Hepatocyte (in vitro differentiated cells): ENCODE measurements around the gene LEMD2. TPM values are rescaled to one million over a fixed set of nuclear protein-coding genes. Genes with fewer than 3 reads are reported as not detected.

ENCODE experiments used
- DNase-seq: peaks from one replicate; pipeline ENCODE4 v3.0.0-alpha.2; 2016; ENCODE audit warnings: low spot score
- H2AFZ ChIP-seq: fragments of 200-600 bp; sonication (generic); 2 replicates; pipeline ENCODE4 v1.6.0; 2016; ENCODE audit warnings: antibody characterized with exemption, mild to moderate bottlenecking
- H3K27ac ChIP-seq: fragments of 200-600 bp; sonication (generic); 2 replicates; pipeline ENCODE4 v1.5.1; 2016; ENCODE audit warnings: mild to moderate bottlenecking
- H3K27me3 ChIP-seq: fragments of 200-600 bp; sonication (generic); 2 replicates; pipeline ENCODE4 v1.6.1; 2016
- H3K36me3 ChIP-seq: fragments of 200-600 bp; sonication (generic); replicated peaks from 2 replicates; pipeline ENCODE4 v1.5.1; 2016; ENCODE audit warnings: low read depth; ENCODE audit not compliant: insufficient read depth
- H3K4me1 ChIP-seq: fragments of 200-600 bp; sonication (generic); 2 replicates; pipeline ENCODE4 v1.5.1; 2016; ENCODE audit warnings: mild to moderate bottlenecking, moderate library complexity; ENCODE audit not compliant: insufficient read depth
- H3K4me2 ChIP-seq: fragments of 200-600 bp; sonication (generic); 2 replicates; pipeline ENCODE4 v1.6.0; 2016
- H3K4me3 ChIP-seq: fragments of 200-600 bp; sonication (generic); 2 replicates; pipeline ENCODE4 v1.5.1; 2016; ENCODE audit warnings: mild to moderate bottlenecking
- H3K79me2 ChIP-seq: fragments of 200-600 bp; sonication (generic); 2 replicates; pipeline ENCODE4 v1.6.0; 2017; ENCODE audit warnings: mild to moderate bottlenecking
- H3K9me2 ChIP-seq: fragments of 200-600 bp; sonication (generic); replicated peaks from 2 replicates; pipeline ENCODE4 v1.6.0; 2017; ENCODE audit warnings: mild to moderate bottlenecking; ENCODE audit not compliant: insufficient read depth
- H3K9me3 ChIP-seq: fragments of 200-600 bp; sonication (generic); 2 replicates; pipeline ENCODE4 v1.5.1; 2016; ENCODE audit warnings: low read depth, mild to moderate bottlenecking
- H4K20me1 ChIP-seq: fragments of 200-600 bp; sonication (generic); 2 replicates; pipeline ENCODE4 v1.6.0; 2016; ENCODE audit warnings: mild to moderate bottlenecking; ENCODE audit not compliant: insufficient read depth, poor library complexity, severe bottlenecking
- EZH2 ChIP-seq: fragments of 200-600 bp; sonication (generic); IDR thresholded peaks from 2 replicates; pipeline ENCODE4 v1.6.1; 2016; ENCODE audit warnings: antibody characterized with exemption, mild to moderate bottlenecking, borderline replicate concordance
- EZH2phosphoT487 ChIP-seq: fragments of 200-600 bp; sonication (generic); IDR thresholded peaks from one replicate; pipeline ENCODE4 v1.6.1; 2018; ENCODE audit warnings: antibody characterized with exemption, mild to moderate bottlenecking, low read depth, moderate library complexity; ENCODE audit not compliant: unreplicated experiment, severe bottlenecking
- WGBS: methylation state at CpG from one replicate; pipeline ENCODE4 v1.1.6; 2016; ENCODE audit warnings: low lambda C conversion rate; ENCODE audit errors: missing lambda C conversion rate; 5-methylcytosine and 5-hydroxymethylcytosine counted together
- polyA plus RNA-seq: library from polyadenylated mRNA; unstranded; fragments of >200 nt; fragmentation: Nextera tagmentation; extraction: Ambion mirVana; gene quantifications from 2 replicates; pipeline ENCODE4 v1.2.1, GENCODE V29; 2016
- total RNA-seq: library from RNA; depleted of rRNA; stranded (reverse); fragments of >200 nt; gene quantifications from 2 replicates; pipeline ENCODE4 v1.2.3, GENCODE V29; 2014
- TF ChIP-seq, protein P1 (sequence below): fragments of 200-600 bp; sonication (generic); IDR thresholded peaks from 2 replicates; pipeline ENCODE4 v1.5.1; 2016; ENCODE audit warnings: antibody characterized with exemption, mild to moderate bottlenecking; ENCODE audit not compliant: poor library complexity

LEMD2 gene
- total and polyA plus RNA-seq, 2 experiments from 2014 or later: 38.1 to 66.3 TPM

GRCh38 chr6:33761581-33761921 lies 27.4 kb downstream of the LEMD2 start:
- WGBS: 97% methylated on average over 2 of the region's 2 CpGs
- no peaks in the 10 kb centered on the region for H3K27me3 ChIP-seq
- TF ChIP-seq, protein P1, sequence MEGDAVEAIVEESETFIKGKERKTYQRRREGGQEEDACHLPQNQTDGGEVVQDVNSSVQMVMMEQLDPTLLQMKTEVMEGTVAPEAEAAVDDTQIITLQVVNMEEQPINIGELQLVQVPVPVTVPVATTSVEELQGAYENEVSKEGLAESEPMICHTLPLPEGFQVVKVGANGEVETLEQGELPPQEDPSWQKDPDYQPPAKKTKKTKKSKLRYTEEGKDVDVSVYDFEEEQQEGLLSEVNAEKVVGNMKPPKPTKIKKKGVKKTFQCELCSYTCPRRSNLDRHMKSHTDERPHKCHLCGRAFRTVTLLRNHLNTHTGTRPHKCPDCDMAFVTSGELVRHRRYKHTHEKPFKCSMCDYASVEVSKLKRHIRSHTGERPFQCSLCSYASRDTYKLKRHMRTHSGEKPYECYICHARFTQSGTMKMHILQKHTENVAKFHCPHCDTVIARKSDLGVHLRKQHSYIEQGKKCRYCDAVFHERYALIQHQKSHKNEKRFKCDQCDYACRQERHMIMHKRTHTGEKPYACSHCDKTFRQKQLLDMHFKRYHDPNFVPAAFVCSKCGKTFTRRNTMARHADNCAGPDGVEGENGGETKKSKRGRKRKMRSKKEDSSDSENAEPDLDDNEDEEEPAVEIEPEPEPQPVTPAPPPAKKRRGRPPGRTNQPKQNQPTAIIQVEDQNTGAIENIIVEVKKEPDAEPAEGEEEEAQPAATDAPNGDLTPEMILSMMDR: no peak
- TF ChIP-seq EZH2 (no peak), EZH2phosphoT487 (no peak)
- no peaks in the 10 kb centered on the region for H3K36me3 ChIP-seq
- H3K4me1 ChIP-seq: peaks cover 16% of the 10 kb centered on the region
- no peaks in the 10 kb centered on the region for H3K9me2 ChIP-seq
- H3K27ac ChIP-seq: no peak overlapping the region
- no peak overlapping the region for H3K4me3 ChIP-seq
- H4K20me1 ChIP-seq: no peaks in the 10 kb centered on the region
- no peaks in the 10 kb centered on the region for H3K9me3 ChIP-seq
- no peak overlapping the region for H2AFZ ChIP-seq
- no peaks in the 10 kb centered on the region for H3K79me2 ChIP-seq
- H3K4me2 ChIP-seq: no peak overlapping the region
- no peak for DNase-seq

DNA sequence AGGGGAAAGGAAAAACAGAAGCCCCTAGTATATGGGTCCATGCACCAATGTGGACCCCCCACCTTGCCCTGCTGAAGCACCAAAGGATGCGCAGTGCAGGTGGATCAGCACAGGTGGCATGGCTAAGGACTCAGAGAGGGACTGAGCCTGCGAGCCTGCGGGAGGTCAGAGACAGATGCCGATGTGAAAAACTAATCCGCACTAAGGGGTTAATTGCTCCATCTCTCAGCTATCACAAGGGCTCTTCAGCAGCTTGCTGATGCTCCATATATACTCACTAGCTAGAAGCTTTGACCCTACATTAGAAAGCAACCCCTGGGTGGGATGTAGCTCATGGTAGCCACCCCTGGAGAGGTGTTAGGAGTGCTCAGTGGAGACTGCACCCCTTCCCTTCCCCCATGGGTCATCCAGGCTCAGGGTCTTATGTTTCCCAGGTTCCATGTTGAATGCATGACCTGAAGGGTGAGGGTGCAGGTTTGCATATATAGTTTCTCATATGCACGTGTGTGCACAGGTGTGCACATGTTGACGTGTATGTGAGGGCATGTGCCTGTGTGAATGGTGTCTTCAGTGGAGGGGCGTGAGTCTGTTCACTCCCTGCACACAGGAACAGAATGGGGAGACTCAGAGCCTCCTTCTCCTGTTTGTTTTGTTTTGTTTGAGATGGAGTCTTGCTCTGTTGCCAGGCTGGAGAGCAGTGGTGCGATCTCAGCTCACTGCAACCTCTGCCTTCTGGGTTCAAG lies 28.9 kb downstream of the LEMD2 start:
- Histone ChIP-seq H3K9me2 (no peaks in the 10 kb centered on the region), H3K4me3 (no peak overlapping the region), H3K9me3 (no peaks in the 10 kb centered on the region), H3K27ac (no peak overlapping the region), H3K4me2 (no peak overlapping the region), H3K4me1 (peaks cover 16% of the 10 kb centered on the region), H3K36me3 (no peaks in the 10 kb centered on the region), H3K27me3 (no peaks in the 10 kb centered on the region), H3K79me2 (no peaks in the 10 kb centered on the region), H4K20me1 (no peaks in the 10 kb centered on the region), H2AFZ (no peak overlapping the region)
- WGBS: 85% methylated on average over 9 of the region's 9 CpGs
- TF ChIP-seq EZH2phosphoT487 (no peak), EZH2 (no peak)
- TF ChIP-seq, protein P1: no peak
- DNase-seq: no peak

DNA sequence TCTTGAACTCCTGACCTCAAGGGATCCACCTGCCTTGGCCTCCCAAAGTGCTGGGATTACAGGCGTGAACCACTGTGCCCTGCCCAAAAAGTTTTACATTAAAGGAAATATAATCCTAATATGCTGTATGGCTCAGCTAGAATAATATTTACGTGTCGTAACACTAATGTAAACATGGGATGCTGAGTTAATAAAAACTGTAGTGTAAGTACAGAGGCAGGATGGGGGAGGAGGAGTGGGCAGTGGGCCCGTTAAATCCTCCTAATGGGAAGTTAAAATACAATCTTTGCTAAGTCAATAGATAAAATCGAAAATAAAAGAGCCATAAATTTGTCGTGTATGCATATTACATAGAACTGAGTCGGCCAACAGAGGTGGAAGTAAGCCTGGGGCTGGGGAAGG lies 30.1 kb downstream of the LEMD2 start:
- no peak overlapping the region for H3K4me3 ChIP-seq
- 35% methylated on average over 7 of the region's 7 CpGs for whole genome bisulfite sequencing
- TF ChIP-seq, protein P1: no peak
- TF ChIP-seq EZH2phosphoT487 (peak; percentile 49), EZH2 (no peak)
- no peaks in the 10 kb centered on the region for H4K20me1 ChIP-seq
- no peaks in the 10 kb centered on the region for H3K79me2 ChIP-seq
- H3K9me2 ChIP-seq: no peaks in the 10 kb centered on the region
- no peak overlapping the region for H2AFZ ChIP-seq
- no peaks in the 10 kb centered on the region for H3K27me3 ChIP-seq
- H3K36me3 ChIP-seq: no peaks in the 10 kb centered on the region
- no peaks in the 10 kb centered on the region for H3K9me3 ChIP-seq
- no peak for DNase-seq
- no peak overlapping the region for H3K4me2 ChIP-seq
- no peak overlapping the region for H3K27ac ChIP-seq
- H3K4me1 ChIP-seq: peaks cover 16% of the 10 kb centered on the region
